Vagina (tissue), 2 donors: ENCODE data around the gene ITPR1. TPM values are rescaled to one million over a fixed set of nuclear protein-coding genes. Genes with fewer than 3 reads are reported as not detected.

Experiments used
- DNase-seq, 2 donors: peaks; one replicate each; pipeline ENCODE4 v3.0.0-alpha.2; 2017; ENCODE audit errors: extremely low spot score in 2 of 2
- H3K27ac ChIP-seq: fragments of 200-600 bp; sonication (generic); one replicate; pipeline ENCODE4 v1.5.1; 2019
- H3K27me3 ChIP-seq: fragments of 200-600 bp; sonication (generic); one replicate; pipeline ENCODE4 v1.5.1; 2019
- H3K36me3 ChIP-seq, 2 donors: fragments of 200-600 bp; sonication (generic); one replicate each; pipeline ENCODE4 v1.5.1; 2017 to 2019
- H3K4me1 ChIP-seq: fragments of 200-600 bp; sonication (generic); one replicate; pipeline ENCODE4 v1.5.1; 2019
- H3K4me3 ChIP-seq, 2 donors: fragments of 200-600 bp; sonication (generic); 1 replicate in 1 of 2; 2 replicates in 1 of 2; pipeline ENCODE4 v1.5.1; 2016 to 2019
- H3K9me3 ChIP-seq: fragments of 200-600 bp; sonication (generic); one replicate; pipeline ENCODE4 v1.5.1; 2019
- POLR2A ChIP-seq, 2 donors: fragments of 450-650 bp; IDR thresholded peaks; one replicate each; pipeline ENCODE4 v1.6.1; 2017; ENCODE audit warnings: antibody characterized with exemption in 2 of 2, mild to moderate bottlenecking in 2 of 2, moderate library complexity in 2 of 2
- POLR2AphosphoS5 ChIP-seq, 2 donors: sonication (generic); formaldehyde crosslinking; IDR thresholded peaks; one replicate each; pipeline ENCODE4 v1.9.0; 2017; ENCODE audit warnings: antibody characterized with exemption in 2 of 2, mild to moderate bottlenecking in 2 of 2, low read depth in 1 of 2; ENCODE audit not compliant: insufficient read depth in 1 of 2
- intact Hi-C: fragments of 100-400 bp; cut with DNase I; formaldehyde crosslinking; loops from one replicate; pipeline ENCODE4 v1.15.1; 2023
- total RNA-seq: library from RNA; depleted of rRNA; stranded (reverse); fragments of >200 nt; gene quantifications from one replicate; pipeline ENCODE4 v1.2.3, GENCODE V29; 2016
- TF ChIP-seq, protein P1 (sequence below), 3 experiments: fragments of 450-650 bp in 2 of 3; fragments of 200-600 bp in 1 of 3; sonication (generic) in 1 of 3; IDR thresholded peaks; one replicate each; pipeline ENCODE4 v1.5.1; 2017 to 2019; ENCODE audit warnings: antibody characterized with exemption in 3 of 3, mild to moderate bottlenecking in 2 of 3, moderate library complexity in 2 of 3

Gene ITPR1
- total RNA-seq, 1 donor from 2014 or later: 108 TPM

DNA sequence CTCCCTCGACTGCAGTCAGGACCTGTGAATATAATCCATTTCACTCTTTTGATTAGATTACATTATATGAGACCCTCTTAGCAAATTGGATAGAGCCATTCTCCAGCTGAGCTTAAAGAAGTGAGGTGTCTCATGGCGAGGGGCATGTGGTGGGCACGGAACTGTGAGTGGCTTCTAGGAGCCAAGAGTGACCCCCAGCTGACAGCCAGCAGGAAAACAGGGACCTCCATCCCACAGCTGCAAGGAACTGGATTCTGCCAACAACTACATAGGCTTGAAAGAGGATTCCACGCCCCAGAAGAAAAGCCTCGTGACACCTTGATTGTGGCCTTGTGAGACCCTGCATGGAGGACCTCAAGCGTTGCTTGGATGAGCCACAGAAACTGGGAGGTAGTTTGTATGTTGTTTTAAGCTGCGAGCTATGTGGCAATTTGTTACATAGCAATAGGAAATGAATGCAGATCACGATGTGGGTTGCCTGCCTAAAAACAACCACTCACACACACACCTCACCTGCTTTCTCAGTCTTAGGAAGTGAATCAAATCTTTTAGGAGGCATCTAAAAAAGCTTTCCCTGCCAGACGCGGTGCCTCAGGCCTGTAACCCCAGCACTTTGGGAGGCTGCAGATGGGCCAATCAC lies 401.9 kb downstream of the ITPR1 start:
- intact Hi-C loops: no loop called here
- TF ChIP-seq POLR2A (IDR thresholded peaks at IDR 0.05) (no peak), POLR2AphosphoS5 (IDR thresholded peaks at IDR 0.05; ENCODE audit: insufficient read depth in 1 of 2, low read depth in 1 of 2) (no peak)
- TF ChIP-seq, protein P1, sequence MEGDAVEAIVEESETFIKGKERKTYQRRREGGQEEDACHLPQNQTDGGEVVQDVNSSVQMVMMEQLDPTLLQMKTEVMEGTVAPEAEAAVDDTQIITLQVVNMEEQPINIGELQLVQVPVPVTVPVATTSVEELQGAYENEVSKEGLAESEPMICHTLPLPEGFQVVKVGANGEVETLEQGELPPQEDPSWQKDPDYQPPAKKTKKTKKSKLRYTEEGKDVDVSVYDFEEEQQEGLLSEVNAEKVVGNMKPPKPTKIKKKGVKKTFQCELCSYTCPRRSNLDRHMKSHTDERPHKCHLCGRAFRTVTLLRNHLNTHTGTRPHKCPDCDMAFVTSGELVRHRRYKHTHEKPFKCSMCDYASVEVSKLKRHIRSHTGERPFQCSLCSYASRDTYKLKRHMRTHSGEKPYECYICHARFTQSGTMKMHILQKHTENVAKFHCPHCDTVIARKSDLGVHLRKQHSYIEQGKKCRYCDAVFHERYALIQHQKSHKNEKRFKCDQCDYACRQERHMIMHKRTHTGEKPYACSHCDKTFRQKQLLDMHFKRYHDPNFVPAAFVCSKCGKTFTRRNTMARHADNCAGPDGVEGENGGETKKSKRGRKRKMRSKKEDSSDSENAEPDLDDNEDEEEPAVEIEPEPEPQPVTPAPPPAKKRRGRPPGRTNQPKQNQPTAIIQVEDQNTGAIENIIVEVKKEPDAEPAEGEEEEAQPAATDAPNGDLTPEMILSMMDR (IDR thresholded peaks at IDR 0.05): no peak
- peaks cover 28% of the 10 kb centered on the region for H3K4me1 ChIP-seq

DNA sequence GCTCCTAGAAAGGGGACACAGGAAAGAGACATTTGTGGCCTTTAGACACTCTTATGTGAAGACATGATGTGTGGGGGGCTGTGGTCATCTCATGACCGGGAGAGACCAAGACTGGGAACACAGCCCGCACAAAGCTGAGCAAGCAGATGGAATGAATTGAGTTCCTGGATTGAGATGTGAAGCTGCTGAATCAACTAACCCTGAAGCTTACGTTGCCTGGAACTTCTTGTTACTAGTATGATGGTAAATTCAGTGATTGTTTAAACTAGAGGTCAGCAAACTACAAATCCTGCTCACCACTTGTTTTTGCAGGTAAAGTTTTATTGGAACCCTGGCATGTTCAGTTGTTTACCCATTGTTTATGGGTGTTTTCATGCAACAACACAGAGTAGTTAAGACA lies 402.7 kb downstream of the ITPR1 start:
- TF ChIP-seq POLR2AphosphoS5 (IDR thresholded peaks at IDR 0.05; ENCODE audit: insufficient read depth in 1 of 2, low read depth in 1 of 2) (no peak), POLR2A (IDR thresholded peaks at IDR 0.05) (no peak)
- TF ChIP-seq, protein P1 (IDR thresholded peaks at IDR 0.05): no peak
- Histone ChIP-seq H3K4me3 (no peak overlapping the region), H3K9me3 (no peaks in the 10 kb centered on the region), H3K27ac (no peak overlapping the region), H3K36me3 (no peaks in the 10 kb centered on the region), H3K4me1 (peaks cover 32% of the 10 kb centered on the region), H3K27me3 (no peaks in the 10 kb centered on the region)
- no peak for DNase-seq
- intact Hi-C loops: no loop called here

More for the DNA sequence above, 401.9 kb downstream of the ITPR1 start:
- no peak overlapping the region for H3K4me3 ChIP-seq
- no peak overlapping the region for H3K27ac ChIP-seq
- no peaks in the 10 kb centered on the region for H3K27me3 ChIP-seq
- no peak for DNase-seq
- H3K9me3 ChIP-seq: no peaks in the 10 kb centered on the region
- no peaks in the 10 kb centered on the region for H3K36me3 ChIP-seq

Other genes with a start within 250 kb of the ITPR1 start
- gene SETMAR, start 190.0 kb upstream of the ITPR1 start, total RNA-seq: 40.0 TPM
- 65.6 TPM for gene SUMF1, start 26.1 kb upstream of the ITPR1 start, total RNA-seq